ENCODE measurements around the gene CD48. TPM values are rescaled to one million over a fixed set of nuclear protein-coding genes. Genes with fewer than 3 reads are reported as not detected.

CD48 gene
- total and polyA plus RNA-seq, 2 of the 4 experiments (the other 2 are of a cell fraction): not detected

GRCh38 chr1:160679893-160680292 is 31.7 kb downstream of the CD48 start:
- ChIA-PET CTCF (no interaction called here), POLR2A (ENCODE audit: unreplicated experiment) (no interaction called here)
- Histone ChIP-seq H2BK5ac (ENCODE audit: low read depth, low read length, poor library complexity, severe bottlenecking) (no peak overlapping the region), H2BK15ac (ENCODE audit: low read depth, low read length) (no peak overlapping the region), H3K4ac (ENCODE audit: low read depth, low read length) (no peak overlapping the region), H2AFZ (replicated peaks; ENCODE audit: low read length, poor library complexity) (no peak overlapping the region), H4K91ac (ENCODE audit: insufficient read depth, low read depth, low read length) (no peak overlapping the region), H4K5ac (ENCODE audit: low read depth, low read length) (no peak overlapping the region), H3K27ac (ENCODE audit: insufficient read depth, low read length) (no peak overlapping the region), H3K56ac (ENCODE audit: extremely low read depth, insufficient read depth, low read length) (no peak overlapping the region), H4K20me1 (ENCODE audit: insufficient read depth, low read length) (no peaks in the 10 kb centered on the region), H3K9ac (ENCODE audit: low read depth, low read length) (no peak overlapping the region), H3K18ac (ENCODE audit: low read depth, low read length) (no peak overlapping the region), H3K9me1 (ENCODE audit: insufficient read depth, low read length) (no peaks in the 10 kb centered on the region), H3K4me3 (ENCODE audit: insufficient read depth, low read depth, low read length) (no peak overlapping the region), H4K8ac (ENCODE audit: low read depth in 2 of 2, low read length in 2 of 2) (no peak overlapping the region), H3K36me3 (ENCODE audit: control insufficient read depth, insufficient read depth, low read length) (no peaks in the 10 kb centered on the region), H2BK20ac (ENCODE audit: low read depth, low read length) (no peak overlapping the region), H2AK5ac (ENCODE audit: low read depth, low read length) (no peak overlapping the region), H3K23ac (ENCODE audit: low read depth, low read length) (no peak overlapping the region), H2AK9ac (replicated peaks; ENCODE audit: low read depth, low read length, poor library complexity) (no peak overlapping the region), H3K9me3 (ENCODE audit: control insufficient read depth, insufficient read depth, low read length) (no peaks in the 10 kb centered on the region), H3K4me1 (ENCODE audit: control insufficient read depth, insufficient read depth, low read length) (no peaks in the 10 kb centered on the region), H3K4me2 (ENCODE audit: low read depth, low read length) (no peak overlapping the region), H3K79me1 (ENCODE audit: low read depth in 1 of 2, low read length in 2 of 2) (no peaks in the 10 kb centered on the region), H3K14ac (replicated peaks; ENCODE audit: low read depth, low read length) (no peak overlapping the region), H3K27me3 (ENCODE audit: control insufficient read depth, insufficient read depth, low read length) (no peaks in the 10 kb centered on the region; the same call in 1 of the 2 replicates), H2BK120ac (ENCODE audit: low read depth, low read length) (no peak overlapping the region)
- ATAC-seq (ENCODE audit: low read depth) (no peak), DNase-seq (no peak)
- dilution Hi-C loops (cut with HindIII; ENCODE audit: low sequenced_read_pairs, unreplicated experiment): no loop called here
- no peak for TF ChIP-seq ELK1 (IDR thresholded peaks at IDR 0.05; ENCODE audit: borderline replicate concordance, low read depth, low read length)
- in situ Hi-C loops (cut with MboI; ENCODE audit: low sequenced_read_pairs): loop anchor here (10.0 kb wide), 1 partner anchor 55 kb away; the partner anchor contains the start of gene SLAMF7
- no TSS peak for BruUV-seq (replicated peaks)
- intact Hi-C loops (cut with micrococcal nuclease): no loop called here
- no CpG with 5 or more reads among the region's 3 CpGs for WGBS, 2 experiments (ENCODE audit: extremely low coverage in 2 of 2, insufficient read length in 1 of 2)
